Left hindlimb (tissue), 1 donor: ENCODE results near the gene SGCG.
"Not testable (repeated sequence)": the region's sequence is repeated elsewhere in the genome, so short reads cannot be mapped to it uniquely, and the experiment has no call there.

Experiments
- DNase-seq: peaks from one replicate; pipeline ENCODE4 v3.0.0-alpha.2; 2018

Gene SGCG

GRCh38 chr13:23180711-23181110 lies at the start of gene SGCG:
SGCG (plus strand) TSS chr13:23180979; CDS start chr13:23203695, 22,716 bp downstream.
- no peak for DNase-seq

DNA sequence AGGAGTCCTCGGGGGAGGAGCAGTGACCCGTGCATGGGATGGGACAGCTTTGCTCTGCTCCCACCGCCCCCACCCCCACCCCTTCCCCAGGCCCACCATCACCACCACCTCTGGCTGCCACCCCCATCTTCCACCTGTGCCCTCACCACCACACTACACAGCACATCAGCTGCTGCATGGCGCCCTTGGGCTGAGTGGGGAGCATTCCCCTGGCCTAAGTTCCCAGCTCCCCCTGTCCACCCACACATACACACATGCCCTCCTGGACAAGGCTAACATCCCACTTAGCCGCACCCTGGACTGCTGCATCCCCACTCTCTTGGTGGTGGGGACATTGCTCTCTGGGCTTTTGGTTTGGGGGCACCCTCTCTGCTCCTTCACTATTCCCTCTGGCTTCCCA lies 46.2 kb upstream of the SGCG start:
- DNase-seq = no peak

DNA sequence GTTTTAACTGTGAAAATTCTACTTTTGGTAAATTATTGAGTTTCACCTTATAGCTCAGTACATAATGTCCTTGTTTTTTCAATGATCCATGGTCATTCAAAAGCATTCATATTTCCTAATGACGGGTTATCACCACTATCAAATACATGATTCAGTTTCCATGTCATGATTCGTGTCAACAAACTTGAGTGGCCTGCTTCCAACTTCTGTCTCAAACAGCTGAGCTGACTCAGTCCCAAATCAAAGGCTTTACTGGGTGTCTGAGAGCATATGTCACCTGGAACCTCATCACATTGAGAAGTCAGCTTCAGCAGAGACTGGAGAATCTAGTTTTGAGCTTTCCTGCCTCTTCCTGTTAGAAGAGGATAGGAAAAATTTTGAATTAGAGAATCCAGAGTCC lies 40.3 kb upstream of the SGCG start:
- DNase-seq = no peak

DNA sequence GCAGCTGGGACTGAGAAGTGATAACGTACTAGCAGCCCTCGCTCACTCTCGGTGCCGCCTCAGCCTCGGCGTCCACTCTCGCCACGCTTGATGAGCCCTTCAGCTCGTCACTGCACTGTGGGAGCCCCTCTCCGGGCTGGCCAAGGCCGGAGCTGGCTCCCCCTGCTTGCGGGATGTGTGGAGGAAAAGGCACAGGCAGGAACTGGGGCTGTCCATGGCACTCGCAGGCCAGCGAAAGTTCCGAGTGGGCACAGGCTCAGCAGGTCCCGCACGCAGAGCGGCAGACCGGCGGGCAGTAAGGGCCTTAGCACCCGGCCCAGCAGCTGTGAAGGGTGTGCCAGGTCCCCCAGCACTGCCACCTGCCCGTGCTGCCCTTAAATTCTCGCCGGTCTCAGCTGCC lies 38.8 kb upstream of the SGCG start:
- DNase-seq = no peak

GRCh38 chr13:23142607-23143006 lies 38.2 kb upstream of the SGCG start:
- not testable (repeated sequence) for DNase-seq

DNA sequence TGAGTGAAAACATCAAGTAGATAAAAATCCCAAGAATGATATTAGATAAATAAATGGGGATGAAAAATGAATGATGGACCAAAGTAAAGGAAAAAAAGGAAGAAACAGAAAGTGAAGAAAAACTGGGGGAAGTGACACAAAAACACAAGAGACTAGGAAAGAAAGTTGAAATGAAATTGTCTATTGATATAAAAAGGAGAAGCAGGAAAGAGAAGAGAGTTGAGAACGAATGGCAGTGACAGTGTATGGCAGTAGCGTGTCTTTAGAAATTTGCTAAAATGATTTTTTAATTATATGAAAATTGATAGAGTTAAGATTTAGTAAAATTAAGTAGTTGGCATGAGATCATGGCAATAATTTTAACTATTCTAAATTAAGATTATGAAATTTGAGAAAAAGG lies 36.3 kb upstream of the SGCG start:
- DNase-seq = no peak

- DNase-seq = no peak
Measured at GRCh38 chr13:23146006-23146405, 34.8 kb upstream of the SGCG start.

DNA sequence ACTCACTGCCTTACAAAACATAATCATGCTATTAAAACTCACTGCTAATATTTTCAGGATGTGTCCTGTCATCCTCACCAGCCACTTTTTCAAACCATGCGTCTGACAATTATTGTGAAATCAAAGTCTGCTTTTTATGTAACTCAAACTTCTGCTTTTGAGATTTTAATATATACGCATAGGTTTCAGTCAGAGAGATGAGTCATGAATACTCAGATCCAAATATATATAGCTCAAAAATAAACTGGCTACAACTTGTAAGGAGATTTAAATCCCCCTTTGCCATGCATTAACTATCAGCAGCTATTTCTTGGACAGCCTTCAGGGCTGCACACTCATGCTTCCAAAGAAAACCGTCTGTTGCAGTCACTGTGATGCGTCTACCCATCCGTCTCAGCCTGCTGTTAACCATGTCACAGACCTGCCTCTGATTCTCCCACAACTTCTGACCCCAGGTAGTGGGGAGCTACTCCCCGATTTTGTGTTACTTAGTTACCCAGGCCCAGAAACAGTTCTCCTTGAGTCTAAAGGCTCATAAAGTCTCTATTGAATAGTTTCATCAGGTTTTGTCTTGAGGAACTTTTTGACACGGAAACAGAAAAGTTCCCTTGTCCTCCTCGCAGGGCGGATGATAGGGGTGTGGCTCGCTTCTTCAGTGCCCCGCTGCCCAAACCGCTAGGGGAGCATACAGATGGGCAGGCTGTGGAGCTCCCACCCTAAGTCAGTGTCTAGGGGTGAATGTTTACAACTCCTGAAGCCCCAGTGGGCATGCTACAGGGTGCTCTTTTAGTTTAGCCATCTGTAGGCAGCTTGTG lies 33.8 kb upstream of the SGCG start:
- no peak for DNase-seq

GRCh38 chr13:23147827-23148226 lies 33.0 kb upstream of the SGCG start:
- no peak for DNase-seq

DNA sequence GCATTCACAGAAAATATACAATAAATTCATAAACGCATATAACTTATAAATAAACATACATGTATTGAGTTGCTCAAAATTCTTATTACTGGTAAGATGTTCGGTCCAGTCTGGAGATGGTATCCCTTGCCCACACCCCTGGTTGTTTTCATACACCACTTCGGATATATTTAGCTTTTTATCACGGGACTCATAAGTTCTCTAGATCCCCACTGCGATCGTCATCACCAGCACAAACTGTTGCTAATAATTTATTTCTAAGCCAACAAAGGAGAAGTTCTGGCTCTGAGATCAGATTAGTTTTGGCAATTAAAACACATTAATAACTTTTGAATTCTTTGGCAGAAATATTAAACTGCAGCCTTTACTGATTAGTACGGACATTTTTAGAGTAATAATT lies 23.0 kb upstream of the SGCG start:
- no peak for DNase-seq

- DNase-seq = peak; percentile 36
Measured at GRCh38 chr13:23159205-23159759, 21.5 kb upstream of the SGCG start.

DNA sequence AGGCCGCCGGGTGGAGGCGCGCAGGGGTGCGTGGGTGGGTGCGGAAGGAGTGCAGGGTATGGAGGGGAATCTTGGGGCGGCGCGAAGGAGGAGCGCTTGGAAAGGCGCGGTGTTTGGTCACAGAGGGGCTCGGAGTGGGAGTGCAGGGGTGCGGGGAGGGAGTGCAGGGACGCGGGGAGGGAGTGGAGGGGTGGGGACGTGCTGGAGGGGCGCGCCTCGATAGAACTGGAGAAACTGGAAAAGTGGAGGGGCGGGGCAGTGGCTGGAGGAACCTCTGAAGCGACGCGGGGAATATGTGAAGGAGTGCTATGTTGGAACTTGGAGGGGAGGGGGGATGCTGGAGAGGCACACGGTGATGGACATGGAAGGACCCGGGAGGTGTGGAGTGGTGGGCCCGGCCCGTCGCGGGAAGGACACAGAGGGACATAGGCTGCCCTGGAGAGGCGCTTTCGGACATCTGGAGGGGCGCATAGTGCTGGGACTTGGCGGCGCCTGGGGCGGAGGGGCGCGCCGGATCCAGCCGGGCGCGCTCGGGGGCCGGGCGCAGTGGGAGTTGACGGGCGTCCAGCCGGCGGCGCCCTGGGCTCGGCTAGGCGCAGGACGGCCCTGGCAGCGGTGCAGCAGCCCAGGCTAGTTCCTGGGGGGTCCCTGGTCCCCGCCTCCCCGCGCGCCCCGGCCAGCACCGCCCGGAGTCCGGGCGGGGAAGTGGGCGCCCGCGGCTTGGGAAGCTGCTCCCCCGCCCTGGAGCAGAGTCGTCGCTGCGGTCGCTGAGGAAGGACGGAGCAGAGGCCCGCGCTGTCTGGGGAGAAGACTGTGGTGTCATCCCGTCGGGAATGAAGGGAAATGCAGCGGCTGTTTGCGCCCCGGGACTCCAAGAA lies 20.8 kb upstream of the SGCG start:
- DNase-seq = peak; percentile 51

GRCh38 chr13:23160638-23161480 lies 19.9 kb upstream of the SGCG start:
- no peak for DNase-seq

GRCh38 chr13:23161481-23161825 lies 19.3 kb upstream of the SGCG start:
- no peak for DNase-seq

GRCh38 chr13:23175920-23176319 lies 4.9 kb upstream of the SGCG start:
- no peak for DNase-seq

DNA sequence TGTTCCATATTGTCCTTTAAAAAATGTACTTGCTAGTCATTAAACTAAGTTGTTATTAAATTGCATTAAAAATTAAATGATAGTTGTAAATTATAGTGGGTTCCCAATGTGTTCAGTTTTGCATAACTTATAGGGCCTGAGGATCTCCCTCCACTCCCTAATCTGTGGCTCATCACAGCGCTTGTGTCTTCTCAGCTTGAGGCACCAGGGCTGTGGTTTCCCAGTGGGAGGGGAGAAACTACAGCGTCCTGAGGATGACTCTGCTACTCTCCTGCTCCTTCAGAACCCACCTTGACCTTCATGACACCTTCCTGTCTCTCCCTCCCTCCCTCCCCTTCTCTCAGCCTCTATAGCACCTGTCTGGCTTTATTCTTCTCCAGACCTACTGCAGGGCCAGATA lies 1.4 kb downstream of the SGCG start:
- no peak for DNase-seq

DNA sequence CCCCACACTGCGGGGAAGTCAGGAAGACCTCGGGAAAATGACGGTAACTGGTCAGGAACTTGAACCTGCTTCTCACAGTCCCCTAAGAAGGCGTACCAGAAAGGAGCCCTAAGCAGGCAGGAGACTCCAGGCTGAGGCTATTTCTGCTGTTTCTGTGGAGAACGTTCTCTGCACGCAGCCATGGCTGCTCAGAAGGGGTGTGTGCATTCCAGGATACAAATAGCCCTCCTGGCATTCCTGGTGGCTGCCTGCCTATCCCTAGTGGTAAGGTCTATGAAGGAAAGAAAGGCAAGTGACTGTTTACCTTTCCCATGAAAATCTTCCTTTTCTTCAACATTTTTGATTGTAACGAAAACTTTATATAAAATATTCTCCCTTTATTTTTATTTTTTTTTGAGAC lies 2.5 kb downstream of the SGCG start:
- DNase-seq = no peak

- no peak for DNase-seq
Measured at GRCh38 chr13:23185542-23185941, 4.8 kb downstream of the SGCG start.

- no peak for DNase-seq
Measured at GRCh38 chr13:23201870-23202269, 21.1 kb downstream of the SGCG start.

DNA sequence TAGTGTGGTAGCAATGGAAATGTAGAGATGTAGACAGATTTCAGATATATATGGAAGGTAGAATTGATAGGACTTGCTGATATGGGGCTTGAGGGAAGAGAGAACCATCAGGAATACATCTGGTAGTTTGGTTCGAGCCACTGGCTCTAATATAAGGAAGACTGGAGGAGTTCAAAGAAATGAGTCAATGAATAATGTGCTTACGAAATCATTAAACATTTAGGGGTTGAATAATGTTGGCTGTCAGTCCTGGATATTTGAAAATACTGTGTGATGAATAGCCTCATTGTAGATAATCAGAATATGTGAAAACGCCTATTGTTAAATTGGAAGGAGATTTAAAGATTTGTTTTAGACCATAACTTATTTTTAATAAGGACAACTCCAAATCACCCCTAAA lies 21.6 kb downstream of the SGCG start:
- no peak for DNase-seq

GRCh38 chr13:23203516-23203915 lies 22.7 kb downstream of the SGCG start:
- DNase-seq = no peak

DNA sequence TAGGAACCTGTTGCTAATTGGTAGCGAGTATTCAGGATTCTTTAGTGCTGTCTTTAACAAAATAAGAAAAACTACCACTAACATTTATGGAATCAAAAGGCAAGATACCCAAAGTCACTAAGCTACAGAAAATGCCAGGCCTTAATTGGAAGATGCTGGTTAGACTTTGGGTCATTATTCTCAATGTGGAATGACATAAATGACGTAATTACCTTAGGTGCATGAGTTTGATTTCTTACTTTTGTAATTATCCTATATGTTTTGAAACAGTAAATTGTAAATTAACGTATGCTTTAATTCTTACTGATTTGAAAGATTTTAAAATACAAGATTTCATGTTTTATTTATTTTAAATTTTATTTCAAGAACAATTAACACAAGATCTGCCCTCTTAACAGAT lies 25.0 kb downstream of the SGCG start:
- no peak for DNase-seq

- no peak for DNase-seq
Measured at GRCh38 chr13:23212671-23213070, 31.9 kb downstream of the SGCG start.
